Endothelial cell of umbilical vein (primary cell): ENCODE measurements around the gene GLOD4.
"Not testable (repeated sequence)": the region's sequence is repeated elsewhere in the genome, so short reads cannot be mapped to it uniquely, and the experiment has no call there.

ENCODE experiments used
- POLR2A ChIP-seq: IDR thresholded peaks from 2 replicates; pipeline ENCODE4 v1.6.1; 2012; ENCODE audit warnings: low read depth, mild to moderate bottlenecking, control low read depth, low read length
- TF ChIP-seq, protein P1 (sequence below), 2 donors: IDR thresholded peaks; 1 replicate in 1 of 2; 2 replicates in 1 of 2; pipeline ENCODE4 v1.5.1; 2011; ENCODE audit warnings: low read length in 2 of 2, mild to moderate bottlenecking in 2 of 2, moderate library complexity in 2 of 2, control low read depth in 1 of 2, inconsistent platforms in 1 of 2, low read depth in 1 of 2; ENCODE audit not compliant: insufficient read depth in 1 of 2; ENCODE audit errors: extremely low read depth in 1 of 2

DNA sequence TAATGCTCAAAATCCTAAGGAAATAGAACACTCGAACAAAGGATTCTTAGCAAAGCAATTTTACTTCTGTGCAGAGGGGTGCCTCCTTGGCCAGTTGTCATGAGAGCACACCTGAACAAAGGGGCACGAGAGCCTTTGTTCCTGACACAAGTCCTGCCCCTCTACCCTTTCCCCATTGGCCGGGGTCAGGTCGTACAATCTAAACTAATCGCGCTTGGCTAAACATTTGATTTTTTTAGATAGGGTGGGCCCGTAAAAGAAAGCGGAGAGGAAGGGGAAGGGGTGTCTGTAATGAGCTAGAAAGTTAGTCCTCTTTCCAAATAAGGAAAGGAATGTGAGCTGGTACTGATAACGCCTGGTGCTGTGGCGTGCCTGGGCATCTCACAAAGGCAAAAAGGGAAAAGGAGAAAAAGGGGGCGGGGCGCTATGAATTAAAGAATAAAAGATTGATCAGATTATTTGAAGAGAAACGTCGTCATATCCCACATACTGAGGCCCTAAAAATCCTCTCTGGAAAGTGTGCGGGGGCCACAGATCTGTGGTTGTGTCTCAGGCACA lies 26.0 kb downstream of the GLOD4 start:
- TF ChIP-seq POLR2A, result not testable (repeated sequence)
- TF ChIP-seq, protein P1, sequence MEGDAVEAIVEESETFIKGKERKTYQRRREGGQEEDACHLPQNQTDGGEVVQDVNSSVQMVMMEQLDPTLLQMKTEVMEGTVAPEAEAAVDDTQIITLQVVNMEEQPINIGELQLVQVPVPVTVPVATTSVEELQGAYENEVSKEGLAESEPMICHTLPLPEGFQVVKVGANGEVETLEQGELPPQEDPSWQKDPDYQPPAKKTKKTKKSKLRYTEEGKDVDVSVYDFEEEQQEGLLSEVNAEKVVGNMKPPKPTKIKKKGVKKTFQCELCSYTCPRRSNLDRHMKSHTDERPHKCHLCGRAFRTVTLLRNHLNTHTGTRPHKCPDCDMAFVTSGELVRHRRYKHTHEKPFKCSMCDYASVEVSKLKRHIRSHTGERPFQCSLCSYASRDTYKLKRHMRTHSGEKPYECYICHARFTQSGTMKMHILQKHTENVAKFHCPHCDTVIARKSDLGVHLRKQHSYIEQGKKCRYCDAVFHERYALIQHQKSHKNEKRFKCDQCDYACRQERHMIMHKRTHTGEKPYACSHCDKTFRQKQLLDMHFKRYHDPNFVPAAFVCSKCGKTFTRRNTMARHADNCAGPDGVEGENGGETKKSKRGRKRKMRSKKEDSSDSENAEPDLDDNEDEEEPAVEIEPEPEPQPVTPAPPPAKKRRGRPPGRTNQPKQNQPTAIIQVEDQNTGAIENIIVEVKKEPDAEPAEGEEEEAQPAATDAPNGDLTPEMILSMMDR (IDR thresholded peaks at IDR 0.05; ENCODE audit: extremely low read depth in 1 of 2, insufficient read depth in 1 of 2, low read depth in 1 of 2, low read length in 2 of 2), result not testable (repeated sequence)
